Activated T-cell treated with anti-CD3 and anti-CD28 coated beads for 1 hour (primary cell): ENCODE data around the gene ALAD.
"Not testable (repeated sequence)": the region's sequence is repeated elsewhere in the genome, so short reads cannot be mapped to it uniquely, and the experiment has no call there.

ENCODE experiments used
- DNase-seq: peaks from one replicate; pipeline ENCODE4 v3.0.0-alpha.2; 2020; ENCODE audit warnings: low read depth

ALAD gene

DNA sequence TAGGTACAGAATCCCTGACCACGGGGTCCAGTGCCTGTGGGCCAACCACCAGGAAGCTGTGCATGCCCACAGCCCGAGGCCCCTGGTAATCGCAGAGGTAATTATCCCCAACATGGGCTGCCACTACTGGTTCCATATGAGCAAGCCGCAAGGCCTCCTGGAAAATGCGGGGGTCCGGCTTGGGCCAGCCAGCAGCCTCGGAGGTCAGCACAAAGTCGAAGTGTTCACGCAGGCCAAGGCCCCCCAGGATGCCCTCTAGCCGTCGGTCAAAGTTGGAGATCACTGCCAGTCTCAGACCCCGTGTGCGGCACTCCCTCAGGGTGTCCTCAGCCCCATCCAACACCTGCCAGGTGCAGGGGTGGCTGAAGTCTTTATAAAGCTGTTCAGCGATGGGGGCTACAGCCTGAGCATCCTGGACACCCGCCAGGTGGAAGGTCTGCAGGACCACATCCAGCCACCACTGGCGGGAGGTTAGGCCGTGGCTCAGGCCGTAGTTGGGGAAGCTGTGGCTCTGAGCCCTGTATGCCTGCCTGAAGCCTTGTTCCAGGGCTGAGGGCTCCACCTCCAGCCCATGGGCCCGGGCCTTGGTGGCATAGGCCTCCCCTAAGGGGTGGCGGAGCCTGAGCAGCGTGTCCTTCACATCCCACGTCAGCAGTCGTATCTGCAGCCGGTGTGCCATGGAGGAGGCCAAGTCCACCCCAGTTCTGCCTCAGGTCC is 27.2 kb downstream of the ALAD start:
- DNase-seq: no peak

DNA sequence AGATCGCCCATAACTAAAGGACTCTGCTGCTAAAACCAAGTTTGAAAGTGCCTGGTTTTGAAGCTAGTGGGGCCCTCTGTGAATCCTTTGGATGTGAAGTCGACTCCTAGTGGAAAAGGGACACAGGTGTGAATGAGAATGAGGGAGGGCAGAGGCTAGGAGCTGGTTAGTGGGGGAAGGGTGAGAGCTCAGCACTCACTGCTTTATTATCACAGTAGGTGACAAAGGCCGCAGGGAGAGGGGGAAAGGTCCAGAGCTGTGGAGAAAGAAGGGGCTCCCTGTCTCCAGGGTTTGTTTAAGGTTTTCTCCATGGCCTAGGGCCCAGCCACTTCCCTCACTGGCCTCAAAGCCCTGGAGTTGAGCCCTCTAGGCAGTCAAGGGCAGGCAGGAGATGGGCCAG is 27.8 kb downstream of the ALAD start:
- DNase-seq: no peak

DNA sequence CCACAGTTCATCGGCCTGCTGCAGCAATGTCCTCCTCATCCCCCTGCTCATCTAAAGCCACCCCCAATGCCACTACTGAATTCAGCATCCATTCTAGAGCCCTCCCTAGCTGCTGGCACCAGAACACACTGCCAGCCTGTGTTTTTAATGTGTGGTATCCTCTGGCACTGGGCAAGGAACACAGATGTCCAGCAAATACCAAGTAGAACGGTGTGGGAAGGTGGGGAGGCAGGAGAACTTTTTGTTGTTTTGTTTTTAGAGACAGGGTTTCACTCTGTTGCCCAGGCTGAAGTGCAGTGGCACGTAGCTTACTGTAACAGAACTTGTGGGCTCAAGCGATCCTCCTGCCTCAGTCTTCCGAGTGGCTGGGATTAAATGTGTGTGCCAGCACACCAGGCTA is 29.0 kb downstream of the ALAD start:
- DNase-seq: no peak

- no peak for DNase-seq
Observed at GRCh38 chr9:113370806-113371325, 30.2 kb downstream of the ALAD start.

- DNase-seq: no peak
Observed at GRCh38 chr9:113369855-113370140, 31.3 kb downstream of the ALAD start.

- DNase-seq: no peak
Observed at GRCh38 chr9:113368982-113369854, 31.9 kb downstream of the ALAD start.

- DNase-seq: no peak
Observed at GRCh38 chr9:113368348-113368981, 32.6 kb downstream of the ALAD start.

- DNase-seq: not testable (repeated sequence)
Observed at GRCh38 chr9:113365652-113366051, 35.4 kb downstream of the ALAD start.

- no peak for DNase-seq
Observed at GRCh38 chr9:113364951-113365350, 36.1 kb downstream of the ALAD start.

DNA sequence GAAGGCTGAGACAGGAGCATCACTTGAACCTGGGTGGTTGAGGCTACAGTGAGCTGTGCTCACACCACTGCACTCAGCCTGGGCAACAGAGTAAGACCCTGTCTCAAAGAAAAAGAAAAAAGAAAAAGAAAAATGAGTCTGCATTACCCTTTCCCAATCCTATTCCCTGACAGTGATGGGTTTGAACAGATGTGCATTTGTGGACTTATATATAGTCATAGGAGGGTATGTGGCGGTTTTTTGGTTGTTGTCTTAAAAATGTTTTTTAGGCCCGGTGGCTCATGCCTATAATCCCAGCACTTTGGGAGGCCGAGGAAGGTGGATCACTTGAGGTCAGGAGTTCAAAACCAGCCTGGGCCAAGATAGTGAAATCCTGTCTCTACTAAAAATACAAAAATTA is 37.7 kb downstream of the ALAD start:
- DNase-seq: no peak

DNA sequence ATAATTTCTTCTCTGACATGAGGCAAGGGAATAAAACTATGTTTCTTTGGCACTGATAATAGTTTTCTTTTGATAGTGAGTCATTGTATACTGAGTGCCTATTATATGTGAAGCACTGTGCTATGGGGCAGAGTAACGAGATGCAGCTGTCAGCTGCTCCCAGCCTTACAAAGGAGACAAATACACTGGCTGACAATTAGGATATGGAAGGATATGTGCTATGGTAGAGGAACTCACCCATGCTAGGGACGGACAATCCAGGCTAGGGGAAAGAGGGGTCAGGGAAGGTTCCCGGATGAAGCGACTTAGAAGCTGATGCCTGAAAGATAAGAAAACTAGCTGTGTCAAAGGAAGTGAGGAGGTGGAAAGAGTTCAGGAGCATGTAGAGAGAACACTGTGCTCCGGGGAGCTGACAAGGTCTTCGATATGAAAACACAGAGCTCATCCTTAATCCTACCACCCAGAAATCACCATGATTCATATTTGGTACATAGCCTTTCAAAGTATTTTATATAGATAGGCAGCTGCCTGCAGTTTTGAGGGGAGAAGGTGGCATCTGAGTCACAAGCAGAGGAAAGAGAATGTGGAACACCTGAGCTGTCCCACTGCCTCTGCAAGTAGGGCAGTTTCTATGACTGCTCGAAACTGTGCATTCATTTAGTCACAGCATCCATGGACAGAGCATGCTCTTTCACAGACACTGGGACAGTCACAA is 39.6 kb downstream of the ALAD start:
- no peak for DNase-seq

GRCh38 chr9:113360242-113360842 is 40.7 kb downstream of the ALAD start:
- DNase-seq: no peak

DNA sequence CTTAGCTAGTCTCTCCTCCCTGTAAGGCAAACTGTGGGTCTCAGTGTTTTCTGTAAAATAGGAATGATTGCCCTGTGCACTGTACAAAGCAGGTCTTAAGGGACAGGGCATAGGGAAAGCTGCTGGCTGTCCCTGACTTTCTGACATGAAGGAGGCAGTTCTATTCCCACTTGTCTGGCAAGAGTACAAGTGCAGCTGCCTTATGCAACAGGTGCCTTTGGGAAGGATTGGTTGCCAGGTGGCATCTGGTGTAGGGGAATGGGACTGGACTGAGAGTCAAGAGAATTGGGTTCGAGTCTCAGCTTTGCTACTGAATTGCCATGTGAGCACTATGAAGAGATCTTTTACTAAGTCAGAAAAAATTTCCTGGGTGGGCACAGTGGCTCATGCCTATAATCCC is 41.7 kb downstream of the ALAD start:
- DNase-seq: no peak

DNA sequence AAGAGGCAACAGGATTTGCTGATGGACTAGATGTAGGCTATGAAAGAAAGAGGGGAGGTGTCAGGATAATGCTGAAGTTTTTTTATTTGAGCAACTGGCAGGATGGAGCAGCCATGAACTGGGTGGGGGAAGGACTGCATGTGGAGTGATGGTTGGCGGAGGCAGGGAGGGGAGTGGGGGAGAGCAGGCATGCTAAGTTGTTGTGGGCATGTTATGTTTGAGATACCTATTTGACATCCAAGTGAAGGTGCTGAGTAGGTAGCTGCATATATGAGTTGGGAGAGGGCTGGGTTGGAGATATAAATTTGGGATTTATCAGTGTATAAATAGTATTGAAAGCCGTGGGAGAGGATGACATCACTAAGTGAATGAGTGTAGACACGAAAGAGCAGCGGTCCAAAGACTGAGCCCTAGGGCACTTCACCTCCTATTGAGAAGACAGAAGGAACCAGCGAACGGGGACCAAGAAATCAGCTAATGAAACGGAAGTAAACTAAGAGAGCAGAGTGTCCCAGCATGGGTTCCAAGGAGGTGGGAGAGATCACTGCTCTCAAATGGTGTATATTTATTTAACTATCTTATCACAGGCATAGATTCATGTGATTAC is 44.3 kb downstream of the ALAD start:
- DNase-seq: no peak

DNA sequence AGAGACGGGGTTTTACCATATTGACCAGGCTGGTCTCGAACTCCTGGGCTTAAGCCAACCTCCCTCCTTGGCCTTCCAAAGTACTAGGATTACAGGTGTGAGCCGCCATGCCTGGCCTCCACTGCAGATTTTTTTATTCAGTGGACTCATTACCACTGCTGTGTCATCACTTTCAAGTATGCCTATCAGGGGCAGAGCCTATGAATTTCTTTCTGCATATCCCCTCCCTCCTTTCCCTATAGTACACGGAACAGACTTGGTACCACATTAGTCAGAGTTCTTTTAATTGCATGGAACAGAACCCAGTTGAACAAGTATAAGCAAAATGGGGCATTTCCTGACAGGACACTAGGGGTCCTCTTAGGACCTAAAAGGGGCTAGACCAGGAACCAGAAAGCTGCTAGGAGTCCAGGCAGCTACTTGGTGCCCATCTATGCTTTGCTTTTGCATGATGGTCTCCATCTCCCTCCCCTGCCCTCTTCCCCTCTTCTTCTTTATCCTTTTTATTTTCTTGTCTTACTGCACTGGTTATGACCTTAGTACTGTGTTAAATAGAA is 46.0 kb downstream of the ALAD start:
- no peak for DNase-seq

DNA sequence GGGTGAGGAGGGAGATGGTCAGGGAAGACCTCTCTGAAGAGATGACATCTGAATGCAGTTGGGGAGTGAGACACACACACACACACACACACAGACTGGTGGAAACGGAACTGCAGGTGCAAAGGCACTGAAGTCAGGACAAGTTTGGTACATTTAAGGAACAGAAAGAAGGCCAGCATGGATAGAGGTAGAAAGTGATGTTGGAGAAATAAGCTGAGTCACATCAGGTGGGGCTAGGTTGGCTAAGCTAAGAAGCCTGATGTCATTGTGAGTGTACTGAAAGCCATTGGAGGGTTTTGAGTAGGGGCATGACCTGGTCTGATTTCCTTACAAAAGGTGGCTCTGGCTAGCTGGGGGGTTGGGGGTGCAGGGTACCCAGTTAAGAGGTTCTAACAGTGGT is 48.7 kb downstream of the ALAD start:
- DNase-seq: no peak

DNA sequence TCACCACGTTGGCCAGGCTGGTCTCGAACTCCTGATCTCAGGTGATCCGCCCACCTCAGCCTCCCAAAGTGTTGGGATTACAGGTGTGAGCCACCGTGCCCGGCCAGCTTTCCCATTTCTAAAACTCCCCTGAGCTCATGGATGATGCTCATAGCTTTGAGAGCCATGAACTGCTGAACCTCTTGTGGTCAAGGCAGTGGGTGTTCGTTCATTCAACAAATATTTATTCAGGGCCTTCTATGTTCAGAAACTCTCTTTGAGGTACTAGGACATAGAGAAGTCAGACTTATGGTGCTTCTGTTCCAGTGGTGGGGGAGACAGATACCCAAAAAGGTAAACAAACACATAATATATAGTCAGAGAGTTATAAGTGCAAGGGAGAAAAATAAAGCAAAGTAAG is 49.1 kb downstream of the ALAD start:
- no peak for DNase-seq

DNA sequence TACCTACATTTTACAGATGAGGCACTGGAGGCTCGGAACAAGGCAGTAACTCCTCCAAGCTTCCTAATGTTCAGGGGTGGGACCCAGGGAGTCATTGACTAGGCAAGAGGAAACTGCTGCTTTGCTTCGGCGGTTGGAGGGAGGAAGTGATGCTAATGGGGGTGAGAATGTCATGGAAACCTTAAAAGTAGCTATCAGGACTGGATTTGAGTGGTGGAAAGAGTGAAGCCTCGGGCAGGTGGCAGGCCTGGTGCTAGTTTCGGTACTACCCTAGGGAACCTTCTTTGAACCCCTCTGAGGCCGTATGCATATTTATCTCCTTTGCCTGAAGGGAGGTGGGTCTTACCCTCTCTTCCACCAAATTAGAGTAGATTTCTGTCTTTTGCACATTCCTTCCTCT is 50.1 kb downstream of the ALAD start:
- DNase-seq: no peak

DNA sequence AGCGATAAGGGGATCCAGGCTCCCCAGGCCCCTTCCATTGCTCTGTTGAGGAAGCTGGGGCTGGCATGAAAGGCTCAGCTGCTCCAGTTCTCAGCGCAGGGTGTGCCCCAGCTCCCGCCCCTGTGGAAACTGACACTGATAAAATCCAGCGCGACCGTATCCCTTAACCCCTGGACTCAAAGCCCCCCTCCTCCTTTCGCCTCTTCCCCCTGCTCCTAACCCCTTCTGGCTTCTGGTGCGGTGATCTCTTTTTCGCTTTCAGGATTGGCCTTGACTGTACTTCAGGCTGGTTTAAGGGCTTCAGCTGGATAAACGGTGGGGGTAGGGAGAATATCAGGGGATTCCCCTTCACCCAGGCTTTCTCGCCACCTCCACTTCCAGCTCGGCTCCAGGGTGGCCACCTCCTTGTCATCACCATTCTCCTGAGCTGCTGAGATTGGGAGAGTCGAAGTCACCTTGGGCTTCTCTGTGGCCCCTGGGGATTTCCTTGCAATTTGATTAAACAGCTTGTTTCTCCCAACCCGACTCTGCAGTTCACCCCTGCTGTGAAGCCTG is 50.9 kb downstream of the ALAD start:
- DNase-seq: no peak

DNA sequence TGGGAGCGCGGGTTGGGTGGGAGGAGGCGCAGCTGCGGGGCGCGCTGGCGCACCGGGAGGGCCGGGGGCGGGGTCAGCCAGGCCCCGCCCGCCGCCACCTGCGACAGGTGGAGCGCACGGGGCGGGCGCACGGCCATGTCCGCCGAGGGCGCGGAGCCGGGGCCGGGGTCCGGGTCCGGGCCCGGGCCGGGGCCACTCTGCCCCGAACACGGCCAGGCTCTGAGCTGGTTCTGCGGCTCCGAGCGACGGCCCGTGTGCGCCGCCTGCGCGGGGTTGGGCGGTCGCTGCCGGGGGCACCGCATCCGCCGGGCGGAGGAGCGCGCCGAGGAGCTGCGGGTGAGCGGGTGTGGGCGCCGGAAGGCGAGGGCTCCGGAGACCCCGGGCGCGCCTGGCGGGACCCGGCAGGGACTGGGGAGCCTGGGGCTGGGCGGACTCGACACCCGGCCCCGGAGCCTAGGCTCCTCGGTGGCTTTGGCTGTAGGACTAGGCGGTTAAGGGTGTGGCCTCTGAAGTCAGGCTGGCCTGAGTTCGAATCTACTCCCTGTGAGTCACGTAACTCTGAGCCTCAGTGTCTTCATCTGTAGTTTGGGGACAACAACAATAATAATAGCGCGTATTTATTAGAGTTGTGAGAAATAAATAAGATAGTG is 51.5 kb downstream of the ALAD start, which contains the start of gene BSPRY:
Gene BSPRY, plus strand, starts transcription at position 97 of the 650 bp plus-strand sequence. Its CDS starts 39 bp downstream, at position 136.
- DNase-seq: no peak
